ENCODE results near the gene CXorf51B.
"Not testable (repeated sequence)": the region's sequence is repeated elsewhere in the genome, so short reads cannot be mapped to it uniquely, and the experiment has no call there.

The CXorf51B gene
- total RNA-seq, result 0 reads per million in 3 donors

DNA sequence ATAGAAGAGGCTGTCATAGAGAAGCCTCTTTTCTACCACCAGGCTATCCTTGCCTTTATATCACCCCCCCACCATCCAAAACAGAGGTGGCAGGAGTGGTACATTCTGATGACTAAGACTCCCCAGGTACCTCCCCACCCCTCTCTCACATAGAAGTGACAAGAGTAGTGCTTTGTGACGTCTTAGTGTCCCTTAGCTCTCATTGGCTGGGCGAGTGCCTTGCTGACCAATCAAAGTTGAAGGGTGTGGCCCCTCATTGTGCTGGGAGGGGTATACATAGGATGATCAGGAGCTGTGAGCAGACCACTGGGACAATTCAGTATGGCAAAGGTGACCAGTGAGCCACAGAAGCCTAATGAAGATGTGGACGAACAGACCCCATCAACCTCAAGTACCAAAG lies at the start of gene CXorf51B:
CXorf51B (plus strand) TSS at position 301 of the 400 bp plus-strand sequence; CDS start at position 322, 21 bp downstream.
- H3K4me3 ChIP-seq (ENCODE audit: insufficient read depth, low read depth, low read length, poor library complexity, severe bottlenecking); H3K4me1 ChIP-seq (ENCODE audit: control insufficient read depth, insufficient read depth, low read length, poor library complexity, severe bottlenecking); H3K36me3 ChIP-seq (ENCODE audit: control insufficient read depth, insufficient read depth, low read length); H3K27me3 ChIP-seq (replicated peaks; ENCODE audit: control insufficient read depth, insufficient read depth, low read length, poor library complexity, severe bottlenecking); H3K27ac ChIP-seq (ENCODE audit: insufficient read depth, low read length, poor library complexity, severe bottlenecking); DNase-seq; H3K9me3 ChIP-seq (ENCODE audit: control insufficient read depth, low read length): not testable (repeated sequence)

DNA sequence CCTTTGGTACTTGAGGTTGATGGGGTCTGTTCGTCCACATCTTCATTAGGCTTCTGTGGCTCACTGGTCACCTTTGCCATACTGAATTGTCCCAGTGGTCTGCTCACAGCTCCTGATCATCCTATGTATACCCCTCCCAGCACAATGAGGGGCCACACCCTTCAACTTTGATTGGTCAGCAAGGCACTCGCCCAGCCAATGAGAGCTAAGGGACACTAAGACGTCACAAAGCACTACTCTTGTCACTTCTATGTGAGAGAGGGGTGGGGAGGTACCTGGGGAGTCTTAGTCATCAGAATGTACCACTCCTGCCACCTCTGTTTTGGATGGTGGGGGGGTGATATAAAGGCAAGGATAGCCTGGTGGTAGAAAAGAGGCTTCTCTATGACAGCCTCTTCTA lies 5.1 kb downstream of the CXorf51B start, which contains the start of gene CXorf51A:
CXorf51A (minus strand) TSS at position 101 of the 400 bp plus-strand sequence; CDS start at position 80, 21 bp downstream.
- not testable (repeated sequence) for H3K27ac ChIP-seq (ENCODE audit: insufficient read depth, low read length, poor library complexity, severe bottlenecking); DNase-seq; H3K36me3 ChIP-seq (ENCODE audit: control insufficient read depth, insufficient read depth, low read length); H3K9me3 ChIP-seq (ENCODE audit: control insufficient read depth, low read length); H3K4me1 ChIP-seq (ENCODE audit: control insufficient read depth, insufficient read depth, low read length, poor library complexity, severe bottlenecking); H3K27me3 ChIP-seq (replicated peaks; ENCODE audit: control insufficient read depth, insufficient read depth, low read length, poor library complexity, severe bottlenecking); H3K4me3 ChIP-seq (ENCODE audit: insufficient read depth, low read depth, low read length, poor library complexity, severe bottlenecking)

DNA sequence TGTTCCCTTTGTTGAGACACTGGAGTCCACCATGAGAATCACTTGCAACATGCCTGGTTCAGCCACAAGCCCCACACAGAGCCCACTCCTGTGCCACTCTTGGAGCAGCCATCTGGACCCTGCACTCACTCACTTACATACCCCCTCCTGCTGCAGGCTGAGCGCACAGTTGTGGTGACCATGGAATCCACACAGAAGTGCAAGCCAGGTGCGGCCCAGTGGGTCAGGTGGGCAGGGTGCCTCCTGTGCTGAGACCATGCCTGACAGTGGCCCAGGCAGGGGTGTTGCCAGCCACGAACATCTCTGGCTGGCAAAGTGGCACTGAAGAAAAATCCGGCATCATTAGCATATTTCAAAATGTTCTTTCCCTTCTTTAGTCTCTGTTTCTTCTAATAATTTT lies 22.4 kb downstream of the CXorf51B start:
- H3K9me3 ChIP-seq (ENCODE audit: control insufficient read depth, low read length), result no peaks in the 10 kb centered on the region
- no peaks in the 10 kb centered on the region for H3K36me3 ChIP-seq (ENCODE audit: control insufficient read depth, insufficient read depth, low read length)
- no peaks in the 10 kb centered on the region for H3K4me1 ChIP-seq (ENCODE audit: control insufficient read depth, insufficient read depth, low read length, poor library complexity, severe bottlenecking)
- no peak overlapping the region for H3K4me3 ChIP-seq (ENCODE audit: insufficient read depth, low read depth, low read length, poor library complexity, severe bottlenecking)
- H3K27me3 ChIP-seq (replicated peaks; ENCODE audit: control insufficient read depth, insufficient read depth, low read length, poor library complexity, severe bottlenecking), result no peaks in the 10 kb centered on the region
- H3K27ac ChIP-seq (ENCODE audit: insufficient read depth, low read length, poor library complexity, severe bottlenecking), result no peak overlapping the region
- no peak for DNase-seq

DNA sequence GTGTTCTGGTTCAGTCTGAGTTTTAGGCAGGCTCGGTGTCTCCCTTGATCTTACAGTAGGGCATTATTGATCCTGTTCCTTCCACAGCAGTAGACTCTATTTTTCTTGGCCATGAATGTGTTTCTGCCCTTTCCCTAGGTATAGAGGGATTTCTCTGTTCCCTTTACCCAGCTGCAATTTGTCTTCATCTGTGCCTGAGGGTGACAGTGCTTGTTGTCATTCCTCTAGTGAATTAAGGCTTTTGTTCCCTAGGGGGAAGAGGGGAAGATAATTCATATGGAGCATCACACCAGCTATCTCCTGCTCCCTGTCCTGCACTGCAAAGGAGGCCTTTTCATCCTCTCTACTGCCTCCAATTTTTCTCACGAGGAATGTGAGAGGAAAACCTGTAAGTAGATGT lies 44.7 kb downstream of the CXorf51B start:
- Histone ChIP-seq H3K4me1 (ENCODE audit: control insufficient read depth, insufficient read depth, low read length, poor library complexity, severe bottlenecking) (no peaks in the 10 kb centered on the region), H3K4me3 (ENCODE audit: insufficient read depth, low read depth, low read length, poor library complexity, severe bottlenecking) (no peak overlapping the region), H3K27ac (ENCODE audit: insufficient read depth, low read length, poor library complexity, severe bottlenecking) (no peak overlapping the region), H3K9me3 (ENCODE audit: control insufficient read depth, low read length) (no peaks in the 10 kb centered on the region), H3K36me3 (ENCODE audit: control insufficient read depth, insufficient read depth, low read length) (no peaks in the 10 kb centered on the region), H3K27me3 (replicated peaks; ENCODE audit: control insufficient read depth, insufficient read depth, low read length, poor library complexity, severe bottlenecking) (no peaks in the 10 kb centered on the region)
- DNase-seq, result no peak

All from effector memory CD4-positive, alpha-beta T cell (primary cell).